Measurements from ENCODE around the gene DHX58.

GRCh38 chr17:42056635-42057034 is 55.9 kb downstream of the DHX58 start:
- TF ChIP-seq ZNF211 (tag by site-specific recombination; IDR thresholded peaks at IDR 0.05; ENCODE audit: low read depth): no peak
- TF ChIP-seq YY1 (tag by site-specific recombination; IDR thresholded peaks at IDR 0.05): no peak
- TF ChIP-seq, protein P1, sequence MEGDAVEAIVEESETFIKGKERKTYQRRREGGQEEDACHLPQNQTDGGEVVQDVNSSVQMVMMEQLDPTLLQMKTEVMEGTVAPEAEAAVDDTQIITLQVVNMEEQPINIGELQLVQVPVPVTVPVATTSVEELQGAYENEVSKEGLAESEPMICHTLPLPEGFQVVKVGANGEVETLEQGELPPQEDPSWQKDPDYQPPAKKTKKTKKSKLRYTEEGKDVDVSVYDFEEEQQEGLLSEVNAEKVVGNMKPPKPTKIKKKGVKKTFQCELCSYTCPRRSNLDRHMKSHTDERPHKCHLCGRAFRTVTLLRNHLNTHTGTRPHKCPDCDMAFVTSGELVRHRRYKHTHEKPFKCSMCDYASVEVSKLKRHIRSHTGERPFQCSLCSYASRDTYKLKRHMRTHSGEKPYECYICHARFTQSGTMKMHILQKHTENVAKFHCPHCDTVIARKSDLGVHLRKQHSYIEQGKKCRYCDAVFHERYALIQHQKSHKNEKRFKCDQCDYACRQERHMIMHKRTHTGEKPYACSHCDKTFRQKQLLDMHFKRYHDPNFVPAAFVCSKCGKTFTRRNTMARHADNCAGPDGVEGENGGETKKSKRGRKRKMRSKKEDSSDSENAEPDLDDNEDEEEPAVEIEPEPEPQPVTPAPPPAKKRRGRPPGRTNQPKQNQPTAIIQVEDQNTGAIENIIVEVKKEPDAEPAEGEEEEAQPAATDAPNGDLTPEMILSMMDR (tag by site-specific recombination; IDR thresholded peaks at IDR 0.05): no peak
- TF ChIP-seq ZSCAN18 (tag by site-specific recombination; IDR thresholded peaks at IDR 0.05): no peak
- no peak for TF ChIP-seq ZNF580 (tag by site-specific recombination; IDR thresholded peaks at IDR 0.05)
- TF ChIP-seq REST (tag by site-specific recombination; IDR thresholded peaks at IDR 0.05): no peak
- no peak for TF ChIP-seq ELK4 (IDR thresholded peaks at IDR 0.05; ENCODE audit: borderline replicate concordance, low read depth, low read length)
- no peak for TF ChIP-seq KLF16 (tag by site-specific recombination; IDR thresholded peaks at IDR 0.05)
